DMS153 treated with DMSO at 0.1 percent for 48 hours (cell line): ENCODE measurements around the gene TMIGD1.

Experiments
- DNase-seq: peaks from one replicate; lab custom pipeline; 2025; ENCODE audit not compliant: unreplicated experiment; lab: John Stamatoyannopoulos, UW

The TMIGD1 gene

DNA sequence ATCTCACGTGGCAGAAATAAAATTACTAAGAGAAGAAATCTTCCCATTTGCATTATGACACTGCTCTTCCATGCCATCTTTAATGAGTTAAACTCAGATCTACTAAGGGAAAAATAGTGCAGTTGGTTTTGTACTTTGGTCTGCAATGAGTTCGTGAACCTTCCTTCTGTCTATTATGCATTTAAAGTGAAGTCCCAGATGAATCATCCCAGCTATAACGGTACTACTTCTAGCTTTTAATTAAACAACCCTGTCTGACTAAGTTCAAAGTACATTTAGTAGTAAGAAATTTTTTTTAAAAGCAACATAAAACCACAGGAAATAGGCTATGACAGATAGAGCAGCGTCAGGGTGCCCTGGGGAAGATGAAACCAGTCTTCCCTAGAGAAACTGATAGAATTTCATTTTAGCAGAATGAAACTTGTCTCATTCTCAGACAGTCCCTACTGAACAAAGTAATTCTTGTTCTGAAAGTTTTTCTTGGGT lies 1.8 kb downstream of the TMIGD1 start:
- no peak for DNase-seq

DNA sequence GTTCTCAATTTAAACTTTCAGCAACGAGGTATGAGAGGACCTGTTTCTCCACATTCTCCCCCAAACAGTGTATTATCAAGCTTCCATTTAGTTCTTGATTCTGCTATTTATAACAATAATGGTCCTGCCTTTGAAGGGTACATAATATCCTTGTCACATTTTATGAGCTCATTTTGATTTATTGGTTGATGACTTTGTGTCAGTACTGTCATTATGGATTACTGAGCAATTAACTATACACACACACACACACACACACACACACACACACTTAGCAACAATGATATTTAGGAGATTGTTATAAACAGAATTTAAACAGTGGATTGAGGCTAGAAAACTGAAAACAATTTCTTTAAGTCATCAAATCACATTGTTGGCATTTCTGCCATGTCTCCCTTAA lies 7.0 kb downstream of the TMIGD1 start:
- peak; percentile 39 for DNase-seq

DNA sequence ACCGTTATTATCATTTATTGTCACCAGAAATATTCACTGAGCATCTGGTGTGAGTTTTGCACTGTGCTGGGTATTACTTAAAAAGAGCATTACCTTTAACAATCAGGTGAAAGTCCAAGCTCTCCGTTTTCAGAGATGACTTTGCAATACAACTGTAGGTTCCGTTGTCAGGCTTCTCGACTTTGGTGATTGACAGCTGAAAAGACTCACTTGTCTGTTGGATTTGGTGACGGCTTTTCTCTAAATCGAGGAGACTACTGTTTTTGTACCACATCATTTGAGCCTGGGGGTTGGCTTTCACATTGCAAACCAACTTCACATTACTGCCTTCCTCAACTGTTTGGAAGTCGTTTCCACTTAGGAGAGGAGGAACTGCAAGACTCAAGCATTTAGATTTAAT lies 9.1 kb downstream of the TMIGD1 start:
- no peak for DNase-seq

DNA sequence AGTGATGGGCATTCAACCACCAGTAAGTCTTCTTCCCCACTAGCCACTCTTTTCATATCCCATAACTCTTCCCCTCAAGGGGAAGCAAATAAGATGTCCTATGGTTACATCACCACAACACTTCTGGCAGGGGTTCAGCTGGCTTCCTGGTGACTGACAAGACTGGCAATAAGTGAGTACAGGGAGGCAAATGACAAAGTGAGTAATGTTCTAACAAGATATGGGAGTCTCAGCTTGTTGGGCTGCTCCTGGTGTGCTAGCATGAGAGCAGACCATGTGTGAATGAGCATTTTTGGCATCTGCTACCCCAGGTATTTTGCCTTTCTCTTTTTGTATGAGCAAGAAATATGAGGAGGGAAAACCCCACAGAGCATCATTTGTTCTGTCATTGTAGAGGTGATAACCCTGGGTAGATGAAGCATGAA lies 9.9 kb downstream of the TMIGD1 start:
- no peak for DNase-seq

DNA sequence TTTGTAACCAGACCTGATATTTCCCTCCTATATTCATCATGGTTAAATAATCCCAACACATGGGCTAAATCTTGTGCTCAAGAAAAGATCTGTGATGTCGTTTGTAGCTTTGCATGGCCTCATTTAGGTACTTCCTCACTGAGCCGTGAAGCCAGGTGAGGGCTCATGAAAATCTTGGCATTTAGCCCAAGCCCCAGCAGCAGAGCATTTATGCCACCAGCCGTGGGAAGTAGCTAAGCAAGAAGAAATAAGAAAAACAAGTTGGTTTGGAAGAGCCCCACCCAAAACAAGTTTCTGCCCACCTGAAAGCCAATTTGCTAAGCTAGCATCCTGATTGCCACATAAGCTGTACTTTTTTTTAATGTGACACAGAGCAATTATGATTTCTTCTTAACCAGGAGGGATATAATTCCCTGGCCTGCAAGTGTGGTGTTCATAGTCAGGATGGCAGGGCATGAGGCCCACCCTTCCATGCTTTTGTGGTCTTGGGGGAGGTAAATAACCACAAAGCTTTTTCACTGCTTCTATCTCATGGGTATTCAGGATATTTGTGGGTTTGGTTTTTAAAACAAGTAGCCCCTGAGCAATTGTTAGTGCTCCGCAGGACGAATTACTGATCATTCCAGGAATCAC lies 10.5 kb downstream of the TMIGD1 start:
- DNase-seq = peak; percentile 25

DNA sequence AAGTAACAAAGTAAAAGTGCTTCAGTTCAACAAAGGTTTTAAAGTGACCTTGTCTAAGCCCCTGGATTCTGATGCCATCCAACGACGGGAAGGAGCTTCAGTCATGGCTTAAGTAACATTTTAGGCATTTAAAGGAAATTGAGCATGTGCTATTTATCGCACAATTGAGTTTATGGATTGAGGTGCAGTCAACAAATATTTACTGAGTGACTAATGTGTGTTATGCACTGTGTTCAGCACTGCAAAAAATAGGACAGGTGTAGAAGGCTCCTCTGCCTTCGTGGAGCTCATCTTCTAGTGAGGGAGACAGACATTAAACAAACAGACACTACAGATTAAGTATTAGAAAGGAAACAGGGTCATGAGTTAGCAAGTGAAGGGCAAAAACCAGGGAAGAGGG lies 12.5 kb downstream of the TMIGD1 start:
- DNase-seq = no peak

DNA sequence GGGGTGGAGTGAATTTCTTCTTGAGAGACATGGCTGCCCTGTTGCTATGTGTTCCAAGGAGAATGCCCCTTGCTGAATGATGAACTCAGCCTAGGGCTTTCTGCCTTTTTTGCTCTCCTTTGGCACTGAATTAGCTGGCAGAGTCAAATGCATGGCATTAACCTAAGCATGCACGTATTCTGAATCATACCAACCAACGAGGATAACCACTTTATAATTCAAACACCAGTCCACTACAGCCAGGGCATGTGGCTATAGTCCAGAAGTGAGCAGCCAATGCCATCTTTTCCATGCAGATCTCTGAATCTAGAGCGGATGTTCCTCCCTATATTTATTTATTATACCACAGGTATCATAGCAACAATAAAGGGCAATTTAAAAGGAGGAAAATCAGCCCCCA lies 15.7 kb downstream of the TMIGD1 start:
- DNase-seq = peak; percentile 56

DNA sequence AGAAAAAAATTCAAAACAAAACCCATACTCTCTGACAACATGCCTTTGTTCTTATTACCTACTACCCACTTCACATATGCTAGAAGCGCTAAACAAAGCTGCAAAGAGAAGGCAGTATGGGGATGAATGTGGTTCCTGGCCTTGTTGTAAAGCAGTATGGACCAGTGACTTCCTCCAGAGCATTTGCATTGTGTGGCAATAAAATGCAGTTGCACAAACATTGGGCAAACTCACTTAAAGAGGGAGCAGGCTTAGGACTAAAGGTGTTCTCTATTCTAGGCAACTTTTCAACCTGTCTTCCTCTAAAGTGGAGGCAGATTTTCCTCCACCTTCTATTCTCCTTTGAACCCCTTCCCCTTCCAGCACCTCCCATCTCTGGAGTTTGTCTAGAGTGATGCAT lies 17.1 kb downstream of the TMIGD1 start:
- no peak for DNase-seq

DNA sequence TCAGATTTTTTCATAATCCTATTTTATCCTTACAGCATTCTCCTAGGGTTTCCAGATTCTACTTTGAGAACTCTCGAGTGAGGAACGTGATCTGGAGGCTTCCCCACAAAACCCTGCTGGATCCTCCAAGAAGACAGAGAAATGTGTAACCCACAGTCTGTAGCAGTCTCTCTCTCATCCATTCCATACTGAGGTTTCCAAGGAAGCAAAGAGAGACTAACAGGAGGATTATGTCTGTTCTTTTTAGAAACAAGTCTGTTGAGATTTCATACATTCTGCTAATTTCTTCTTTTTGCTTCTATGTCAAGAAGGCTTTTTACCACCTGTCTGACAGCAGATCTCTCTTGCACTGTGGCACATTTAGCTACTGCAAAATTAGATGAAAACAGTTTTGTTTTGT lies 18.8 kb downstream of the TMIGD1 start:
- DNase-seq = no peak

DNA sequence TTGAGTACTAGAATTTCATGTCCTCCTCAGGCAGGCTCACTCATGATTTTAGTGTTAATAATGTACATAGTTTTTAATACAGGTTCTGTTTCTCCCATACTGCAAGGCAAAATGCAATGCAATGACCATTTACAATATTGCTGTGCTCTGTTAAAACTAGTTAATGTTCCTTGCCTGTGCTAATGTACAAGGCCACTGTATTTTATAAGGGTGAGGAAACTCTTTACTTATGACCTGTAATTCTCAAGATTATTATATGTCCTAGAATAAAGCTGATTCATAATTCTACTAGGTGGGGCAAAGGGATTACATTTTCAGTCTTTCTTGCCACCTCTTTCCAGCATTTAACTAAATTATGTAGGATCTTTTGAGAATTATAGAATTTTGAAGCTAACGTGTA lies 19.4 kb downstream of the TMIGD1 start:
- no peak for DNase-seq

DNA sequence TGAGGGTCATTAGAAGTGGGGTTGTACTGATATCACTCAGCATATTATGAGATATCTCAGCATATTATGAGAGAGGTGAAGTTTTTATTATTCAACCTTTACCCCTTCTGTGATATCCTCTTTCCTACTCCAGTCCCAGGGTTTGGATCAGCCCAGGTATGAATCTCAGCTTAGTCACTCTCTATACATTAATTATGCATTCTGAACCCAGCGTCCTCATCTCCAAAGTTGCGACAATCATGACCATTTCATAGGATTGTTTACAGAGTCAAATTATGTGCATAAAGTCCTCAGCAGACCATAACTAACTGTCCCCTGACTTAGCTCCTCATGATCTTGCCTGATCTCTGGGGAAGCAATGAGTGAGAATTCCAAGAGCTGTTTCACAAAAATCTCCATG lies 21.6 kb downstream of the TMIGD1 start:
- DNase-seq = no peak

DNA sequence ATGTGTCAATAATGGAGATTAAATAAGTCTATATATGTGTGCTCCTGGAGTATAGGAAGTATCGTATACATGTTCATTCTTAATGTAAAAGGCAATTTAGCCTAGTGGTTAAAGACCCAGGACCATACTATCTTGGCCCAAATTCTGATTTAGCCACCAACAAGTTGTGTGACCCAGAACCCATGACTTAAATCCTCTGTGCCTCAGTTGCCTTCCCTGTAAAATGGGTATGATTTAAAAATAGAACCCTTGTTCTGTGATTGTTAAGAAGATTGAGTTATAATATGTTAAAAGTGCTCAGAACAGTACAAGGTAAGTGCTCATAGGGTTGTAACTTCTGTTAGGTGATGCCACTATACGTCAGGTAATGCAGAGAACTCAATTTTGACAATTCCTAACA lies 23.3 kb downstream of the TMIGD1 start:
- no peak for DNase-seq

DNA sequence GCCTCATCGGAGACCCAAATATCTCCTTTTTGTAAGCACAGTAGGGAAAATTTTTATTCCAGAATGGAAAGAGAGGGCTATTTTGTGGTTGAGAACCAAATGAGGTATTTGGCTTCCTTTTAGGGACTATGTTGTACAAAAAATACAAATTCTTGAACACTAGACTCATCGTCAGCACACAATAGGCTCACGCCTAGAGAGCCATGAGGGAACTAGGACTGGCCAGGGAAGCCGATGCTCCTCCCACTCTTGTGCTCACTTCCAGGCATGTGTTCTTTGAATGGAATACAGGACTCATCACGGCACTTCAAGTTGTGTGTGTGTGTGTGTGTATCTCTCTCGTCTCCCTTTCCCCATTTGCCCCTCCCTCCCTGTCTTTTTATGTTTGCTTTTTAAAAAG lies 24.3 kb downstream of the TMIGD1 start:
- DNase-seq = no peak

DNA sequence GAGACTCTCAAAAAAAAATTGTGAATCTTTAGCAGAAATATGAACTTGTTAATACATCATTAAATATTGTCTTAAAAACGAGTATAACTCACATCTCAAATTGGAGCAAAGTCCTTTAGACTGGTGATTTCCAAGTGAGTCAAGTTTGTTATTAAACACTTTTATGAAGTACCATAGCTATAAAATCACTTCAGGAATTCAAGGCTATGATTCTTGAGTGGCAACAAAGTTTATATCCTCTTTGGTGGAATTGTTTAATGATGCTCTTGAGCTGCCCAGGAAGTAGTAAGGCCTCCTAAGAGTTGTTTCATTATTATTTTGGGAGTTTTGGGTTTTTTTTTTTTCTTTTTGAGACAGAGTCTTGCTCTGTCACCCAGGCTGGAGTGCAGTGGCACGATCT lies 25.5 kb downstream of the TMIGD1 start:
- DNase-seq = no peak

DNA sequence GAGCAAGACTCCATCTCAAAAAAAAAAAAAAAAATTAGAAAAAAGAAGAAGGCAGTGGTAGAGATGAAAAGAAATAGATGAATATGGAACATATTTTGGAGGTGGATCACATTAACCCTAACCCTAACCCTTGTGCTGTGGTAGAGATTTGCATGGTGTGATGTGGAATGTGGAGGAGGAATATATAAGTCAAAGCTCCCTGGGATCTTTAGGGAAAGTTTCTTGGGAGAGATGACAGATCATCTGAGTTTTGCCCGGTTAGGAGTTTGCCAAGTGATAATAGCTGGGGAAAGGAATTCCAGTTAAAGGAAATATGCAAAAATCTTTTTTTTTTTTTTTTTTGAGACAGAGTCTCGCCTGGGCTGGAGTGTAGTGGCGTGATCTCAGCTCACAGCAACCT lies 29.1 kb downstream of the TMIGD1 start:
- DNase-seq = no peak

DNA sequence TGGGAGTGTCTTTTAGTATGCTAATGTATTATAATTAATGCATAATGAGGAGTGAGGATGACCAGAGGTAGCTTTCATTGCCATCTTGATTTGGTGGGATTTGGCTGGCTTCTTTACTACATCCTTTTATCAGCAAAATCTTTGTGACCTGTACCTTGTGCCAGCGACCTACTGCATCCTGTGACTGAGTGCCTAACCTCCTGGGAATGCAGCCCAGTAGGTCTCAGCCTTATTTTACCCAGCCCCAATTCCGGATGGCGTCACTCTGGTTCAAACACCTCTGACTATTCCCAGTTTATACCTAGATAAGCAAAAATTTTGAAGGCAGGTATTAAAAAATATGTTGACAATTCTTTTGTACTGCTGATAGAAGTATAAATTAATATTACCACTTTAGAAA lies 31.6 kb downstream of the TMIGD1 start:
- DNase-seq = no peak

DNA sequence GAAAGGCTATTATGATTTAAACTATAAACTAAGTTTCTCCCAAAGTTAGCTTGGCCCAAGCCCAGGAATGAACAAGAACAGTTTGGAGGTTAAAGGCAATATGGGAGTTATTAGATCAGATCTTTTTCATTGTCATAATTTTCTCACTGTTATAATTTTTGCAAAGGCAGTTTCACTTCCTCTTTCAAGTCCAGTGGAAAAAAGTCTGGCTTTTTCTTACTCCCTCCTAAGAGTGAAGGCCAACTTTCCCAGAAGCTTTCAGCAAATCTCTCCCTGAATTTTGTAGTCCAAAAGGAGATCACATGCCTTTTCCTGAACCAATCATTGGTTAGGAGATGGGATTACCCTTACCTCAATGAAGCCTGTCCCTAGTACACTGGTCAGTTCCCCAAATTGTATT lies 33.0 kb downstream of the TMIGD1 start:
- DNase-seq = no peak

DNA sequence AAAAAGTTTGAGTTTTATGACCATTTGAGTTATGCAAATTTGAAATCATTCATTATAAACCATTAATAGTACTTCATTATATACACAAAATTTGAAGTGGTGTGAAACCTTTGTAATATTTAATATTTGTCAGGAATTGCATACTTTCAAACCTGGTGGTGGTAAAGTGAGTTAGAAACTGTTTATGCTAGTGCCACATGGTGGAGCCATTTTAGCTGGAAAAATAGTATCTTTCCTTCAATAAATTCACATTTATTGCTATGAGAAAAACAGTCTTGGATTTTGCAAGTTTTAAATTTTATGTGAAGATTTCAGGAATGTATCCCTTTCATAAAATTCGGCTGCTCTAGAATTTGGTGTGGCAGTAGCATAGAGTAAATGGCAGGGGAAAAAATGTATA lies 34.9 kb downstream of the TMIGD1 start:
- DNase-seq = no peak

DNA sequence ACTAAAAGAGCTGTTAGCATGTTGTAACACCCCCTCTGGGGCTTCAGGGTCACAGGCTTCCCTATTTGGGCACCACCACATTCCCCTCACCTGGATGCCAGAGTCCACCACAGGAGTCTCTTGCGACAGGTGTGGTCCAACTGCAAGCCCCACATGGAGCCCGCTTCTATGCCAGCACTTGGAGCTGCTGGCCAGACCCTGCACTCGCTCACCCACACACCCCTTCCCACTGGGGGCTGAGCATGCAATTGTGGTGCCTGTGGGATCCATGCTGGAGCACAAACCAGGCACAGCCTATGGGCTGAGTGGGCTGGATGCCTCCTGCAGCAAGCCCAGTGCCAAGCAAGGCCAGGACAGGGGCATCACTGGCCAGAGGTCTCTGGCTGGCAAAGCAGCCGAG lies 36.1 kb downstream of the TMIGD1 start:
- DNase-seq = no peak

DNA sequence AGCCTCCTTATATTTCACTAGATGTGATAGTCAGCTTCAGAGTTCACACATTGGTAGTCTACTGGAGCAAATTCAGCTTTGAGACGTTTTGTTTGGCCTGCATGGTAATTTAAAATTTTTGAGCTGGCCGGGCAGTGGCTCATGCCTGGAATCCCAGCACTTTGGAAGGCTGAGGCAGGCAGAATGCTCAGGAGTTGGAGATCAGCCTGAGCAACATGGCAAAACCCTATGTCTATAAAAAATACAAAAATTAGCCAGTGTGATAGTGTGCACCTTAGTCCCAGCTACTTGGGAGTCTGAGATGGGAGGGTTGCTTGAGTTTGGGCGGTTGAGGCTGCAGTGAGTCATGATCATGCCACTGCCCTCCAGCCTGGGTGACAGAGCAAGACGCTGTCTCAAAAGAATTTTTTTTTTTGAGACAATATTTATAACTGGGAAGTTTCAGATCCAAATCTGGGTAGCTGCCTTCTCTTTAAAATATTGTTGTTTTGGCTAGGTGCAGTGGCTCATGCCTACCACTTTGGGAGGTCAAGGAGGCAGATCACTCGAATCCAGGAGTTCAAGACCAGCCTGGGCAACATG lies 37.3 kb downstream of the TMIGD1 start:
- no peak for DNase-seq

DNA sequence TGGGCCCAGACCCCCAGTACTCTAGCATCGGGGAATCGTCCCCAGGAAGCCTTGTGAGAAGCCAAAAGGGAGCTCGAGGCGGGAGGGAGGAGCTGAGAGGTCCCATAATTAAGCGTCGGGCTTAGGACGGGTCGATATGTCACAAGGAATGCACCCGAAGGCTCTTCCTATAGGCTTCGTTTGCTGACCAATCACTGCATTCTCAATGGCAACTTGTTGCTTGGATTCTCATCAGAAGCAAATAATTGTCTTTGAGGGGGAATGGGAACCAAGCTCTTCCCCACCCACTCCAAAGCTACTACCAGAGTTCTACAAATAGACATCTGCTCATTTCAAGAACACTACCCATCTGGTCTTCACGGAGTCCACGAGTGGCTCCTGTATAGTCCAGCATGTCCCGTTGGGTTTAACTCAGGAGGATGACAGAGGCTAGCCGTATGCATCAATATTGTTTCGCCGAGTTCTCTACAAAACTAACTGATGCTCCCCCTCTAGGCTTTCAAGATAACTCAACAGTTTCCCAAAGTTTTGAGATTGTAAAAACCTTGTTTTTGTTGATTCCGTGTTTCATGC lies 41.5 kb downstream of the TMIGD1 start:
- no peak for DNase-seq

DNA sequence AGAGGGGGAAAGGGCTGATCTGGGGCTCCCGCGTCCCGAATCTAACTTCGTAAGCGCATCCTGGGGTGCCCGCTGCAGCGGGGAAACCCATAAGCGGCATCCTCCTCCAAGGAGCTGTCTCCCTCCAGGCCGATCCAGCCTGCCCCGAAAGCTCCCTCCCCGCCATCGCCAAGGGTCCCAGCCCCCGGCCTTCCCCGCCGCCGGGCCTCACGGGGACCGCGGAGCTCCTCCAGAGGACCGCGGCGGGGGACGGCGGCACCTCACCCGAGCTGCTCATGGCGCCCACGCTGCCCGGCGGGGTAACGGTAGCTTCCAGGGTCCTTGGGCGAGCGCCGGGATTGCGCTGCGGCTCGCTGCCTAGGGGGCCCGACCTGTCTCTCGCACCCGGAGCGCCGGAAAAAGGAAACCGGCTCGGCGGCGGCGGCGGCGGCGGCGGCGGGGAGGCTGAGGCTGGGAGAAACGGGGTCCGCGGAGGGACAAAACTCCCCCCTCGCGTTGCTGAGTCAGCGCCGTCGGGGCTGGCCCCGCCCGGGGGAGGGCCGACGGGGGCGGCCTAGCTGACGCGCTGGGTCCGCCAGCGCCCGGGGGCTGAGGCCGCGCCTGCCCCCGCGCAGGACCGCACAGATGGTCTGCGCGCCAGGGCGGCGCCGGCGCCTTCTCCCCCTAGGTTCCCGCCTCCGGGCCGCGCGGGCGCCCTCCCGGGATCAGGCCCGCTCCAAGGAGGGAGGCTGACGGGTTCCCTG lies 42.1 kb downstream of the TMIGD1 start, which contains the start of gene BLMH:
BLMH (minus strand) TSS at position 402 of the 743 bp plus-strand sequence; CDS start at position 277, 125 bp downstream.
- peak; percentile 80 for DNase-seq
